GM13976 (cell line): Measurements from ENCODE around the gene GRIA3.
"Not testable (repeated sequence)": the region's sequence is repeated elsewhere in the genome, so short reads cannot be mapped to it uniquely, and the experiment has no call there.

Experiments used
- DNase-seq: peaks from one replicate; pipeline ENCODE4 v3.0.0; 2012; ENCODE audit warnings: low spot score
- in situ Hi-C: fragments of 300-500 bp; cut with MboI; formaldehyde crosslinking; loops from one replicate; pipeline ENCODE4 v1.12.0; 2022; ENCODE audit warnings: low sequenced_read_pairs, mixed read lengths, inconsistent platforms; ENCODE audit not compliant: unreplicated experiment
- TF ChIP-seq, protein P1 (sequence below): IDR thresholded peaks from 2 replicates; pipeline ENCODE4 v1.5.1; 2012; ENCODE audit warnings: borderline replicate concordance, mild to moderate bottlenecking; ENCODE audit not compliant: insufficient read depth; ENCODE audit errors: extremely low read depth, missing control alignments, control extremely low read depth

GRIA3 gene

DNA sequence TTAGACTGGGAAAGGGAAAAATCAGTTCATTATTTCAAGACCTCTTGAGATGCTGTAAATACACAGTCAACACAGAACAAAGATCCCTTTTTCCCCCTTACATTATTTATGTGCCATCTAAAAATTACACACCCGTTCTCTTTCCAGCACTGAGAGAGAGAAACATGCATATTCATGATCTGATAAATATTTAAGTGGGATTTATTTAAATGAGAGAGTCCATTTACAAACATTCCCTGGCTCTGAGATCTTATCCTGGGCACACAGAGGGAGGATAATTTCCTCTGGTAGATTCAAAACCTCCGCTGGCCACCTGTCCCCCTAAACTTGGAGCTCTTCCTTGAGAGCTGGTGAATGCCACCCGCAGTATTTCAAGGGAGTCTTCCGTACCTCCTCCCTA, 88.6 kb downstream of the GRIA3 start:
- DNase-seq = no peak
- TF ChIP-seq, protein P1, sequence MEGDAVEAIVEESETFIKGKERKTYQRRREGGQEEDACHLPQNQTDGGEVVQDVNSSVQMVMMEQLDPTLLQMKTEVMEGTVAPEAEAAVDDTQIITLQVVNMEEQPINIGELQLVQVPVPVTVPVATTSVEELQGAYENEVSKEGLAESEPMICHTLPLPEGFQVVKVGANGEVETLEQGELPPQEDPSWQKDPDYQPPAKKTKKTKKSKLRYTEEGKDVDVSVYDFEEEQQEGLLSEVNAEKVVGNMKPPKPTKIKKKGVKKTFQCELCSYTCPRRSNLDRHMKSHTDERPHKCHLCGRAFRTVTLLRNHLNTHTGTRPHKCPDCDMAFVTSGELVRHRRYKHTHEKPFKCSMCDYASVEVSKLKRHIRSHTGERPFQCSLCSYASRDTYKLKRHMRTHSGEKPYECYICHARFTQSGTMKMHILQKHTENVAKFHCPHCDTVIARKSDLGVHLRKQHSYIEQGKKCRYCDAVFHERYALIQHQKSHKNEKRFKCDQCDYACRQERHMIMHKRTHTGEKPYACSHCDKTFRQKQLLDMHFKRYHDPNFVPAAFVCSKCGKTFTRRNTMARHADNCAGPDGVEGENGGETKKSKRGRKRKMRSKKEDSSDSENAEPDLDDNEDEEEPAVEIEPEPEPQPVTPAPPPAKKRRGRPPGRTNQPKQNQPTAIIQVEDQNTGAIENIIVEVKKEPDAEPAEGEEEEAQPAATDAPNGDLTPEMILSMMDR = no peak
- in situ Hi-C loops = no loop called here

DNA sequence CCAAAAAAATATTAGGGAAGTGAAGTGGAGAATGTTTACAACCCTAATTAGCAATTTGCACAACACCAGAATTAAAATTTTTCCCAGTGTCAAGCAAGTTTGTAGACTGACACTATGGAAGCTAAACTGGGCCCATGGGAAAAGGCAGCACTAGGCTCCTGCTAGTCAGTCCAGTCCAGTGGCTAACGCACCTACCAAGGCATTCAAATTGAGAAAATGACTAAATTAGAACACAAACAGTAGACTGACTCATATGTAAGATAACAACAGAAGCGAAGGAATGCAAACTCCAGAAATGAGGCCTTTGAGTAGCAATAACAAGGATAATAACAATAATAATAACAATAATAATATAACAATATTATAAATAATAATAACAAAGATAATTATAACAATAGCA, 90.7 kb downstream of the GRIA3 start:
- DNase-seq = no peak
- in situ Hi-C loops = no loop called here
- TF ChIP-seq, protein P1 = no peak

DNA sequence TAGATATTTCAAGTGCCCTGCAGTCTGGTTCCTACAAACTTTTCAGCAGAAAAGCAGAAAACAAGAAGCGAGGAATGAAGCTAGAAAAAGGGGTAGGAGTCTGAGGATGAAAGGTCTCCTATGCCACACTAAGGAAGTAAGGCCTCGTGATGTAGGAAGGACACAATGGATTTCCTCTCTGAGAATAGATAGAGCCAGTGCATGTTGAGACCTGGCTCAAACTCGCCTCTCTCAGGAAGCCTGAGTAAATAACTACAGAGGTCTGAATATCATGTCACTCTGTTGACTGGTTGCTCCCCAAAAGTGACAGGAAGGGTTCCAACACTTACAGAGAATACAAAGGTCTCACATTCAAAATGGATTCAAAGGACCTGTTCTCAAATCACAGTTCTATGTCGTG, 93.3 kb downstream of the GRIA3 start:
- TF ChIP-seq, protein P1 = no peak
- in situ Hi-C loops = no loop called here
- DNase-seq = no peak

DNA sequence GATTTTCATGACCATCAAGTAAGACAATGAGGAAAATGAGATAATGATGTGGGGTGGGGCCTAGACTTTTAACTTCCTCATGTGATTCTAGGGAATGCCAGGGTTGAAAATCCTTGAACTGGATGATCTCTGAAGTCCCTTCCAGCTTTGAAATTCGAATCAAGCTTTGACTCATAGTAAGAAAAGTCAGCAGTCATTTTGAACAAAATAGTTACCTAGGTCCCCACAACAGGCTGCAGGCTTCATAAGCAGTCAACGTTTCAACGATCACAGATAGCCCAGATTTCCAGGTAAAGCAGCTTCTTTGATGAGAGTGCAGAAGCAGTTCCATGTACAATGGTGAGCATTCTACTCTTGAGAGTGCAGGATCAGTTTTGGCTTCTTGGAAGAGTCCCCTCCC, 93.7 kb downstream of the GRIA3 start:
- DNase-seq = no peak
- in situ Hi-C loops = no loop called here
- TF ChIP-seq, protein P1 = no peak

DNA sequence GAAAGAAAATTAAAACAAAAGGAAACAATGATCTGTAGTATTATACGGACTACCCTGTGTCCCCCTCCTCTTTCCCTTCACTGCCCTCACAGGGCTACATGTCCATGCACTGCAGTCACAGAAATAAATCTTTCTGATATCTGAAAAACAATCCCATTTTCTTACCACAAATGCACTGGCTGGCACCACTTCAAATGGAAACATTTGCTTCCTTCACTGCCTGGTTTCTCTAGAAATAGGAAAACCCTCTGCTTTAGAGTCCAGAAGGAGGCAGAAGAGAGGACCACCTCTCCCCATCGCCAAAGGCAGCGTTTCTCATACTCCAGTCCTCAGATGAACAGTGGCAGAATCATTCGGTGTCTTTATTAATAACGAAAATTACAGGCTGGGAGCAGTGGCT, 98.2 kb downstream of the GRIA3 start:
- TF ChIP-seq, protein P1 = no peak
- no peak for DNase-seq
- in situ Hi-C loops = no loop called here

DNA sequence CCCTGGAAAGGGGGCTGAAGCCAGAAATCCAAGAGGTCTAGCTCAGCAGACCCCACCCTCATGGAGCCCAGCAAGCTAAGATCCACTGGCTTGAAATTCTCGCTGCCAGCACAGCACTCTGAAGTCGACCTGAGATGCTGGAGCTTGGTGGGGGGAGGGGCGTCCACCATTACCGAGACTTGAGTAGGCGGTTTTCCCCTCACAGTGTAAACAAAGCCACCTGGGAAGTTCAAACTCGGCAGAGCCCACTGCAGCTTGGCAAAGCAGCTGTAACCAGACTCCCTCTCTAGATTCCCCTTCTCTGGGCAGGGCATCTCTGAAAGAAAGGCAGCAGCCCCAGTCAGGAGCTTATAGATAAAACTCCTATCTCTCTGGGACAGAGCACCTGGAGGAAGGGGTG, 99.3 kb downstream of the GRIA3 start:
- in situ Hi-C loops, DNase-seq: not testable (repeated sequence)

DNA sequence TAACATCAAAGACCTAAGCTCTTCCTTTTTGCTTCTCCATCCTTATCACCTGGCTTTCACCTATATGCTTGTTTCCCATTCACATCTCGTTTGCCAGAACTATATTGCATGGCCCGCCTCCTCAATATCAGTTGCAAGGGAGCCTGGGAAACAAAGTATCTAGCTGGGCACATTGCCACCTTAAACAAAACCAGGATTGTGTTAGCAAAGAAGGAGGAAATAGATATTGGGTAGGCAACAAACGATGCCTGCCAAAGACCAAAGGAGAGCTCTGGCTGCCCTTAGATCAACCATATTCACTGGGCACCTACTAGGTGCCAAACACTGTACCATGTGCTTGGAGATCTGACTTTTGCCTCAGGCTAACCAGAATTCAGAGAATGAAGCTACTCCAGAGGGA, 107.5 kb downstream of the GRIA3 start:
- no peak for DNase-seq
- in situ Hi-C loops = no loop called here
- TF ChIP-seq, protein P1 = no peak

DNA sequence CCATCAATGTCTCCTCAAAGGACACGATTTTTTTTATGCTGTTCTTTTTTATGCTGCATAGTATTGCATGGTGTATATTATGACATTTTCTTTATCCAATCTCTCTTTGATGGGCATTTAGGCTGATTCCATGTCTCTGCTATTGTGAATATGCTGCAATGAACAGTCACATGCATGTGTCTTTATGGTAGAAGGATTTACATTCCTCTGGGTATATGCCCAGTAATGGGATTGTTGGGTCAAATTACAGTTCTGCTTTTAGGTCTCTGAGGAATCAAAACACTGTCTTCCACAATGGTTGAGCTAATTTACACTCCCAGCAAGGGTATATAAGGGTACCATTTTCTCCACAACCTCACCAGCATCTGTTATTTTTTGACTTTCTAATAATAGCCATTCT, 113.9 kb downstream of the GRIA3 start:
- no peak for DNase-seq
- TF ChIP-seq, protein P1 = no peak
- in situ Hi-C loops = no loop called here
